ENCODE data around the gene VAV3.

DNA sequence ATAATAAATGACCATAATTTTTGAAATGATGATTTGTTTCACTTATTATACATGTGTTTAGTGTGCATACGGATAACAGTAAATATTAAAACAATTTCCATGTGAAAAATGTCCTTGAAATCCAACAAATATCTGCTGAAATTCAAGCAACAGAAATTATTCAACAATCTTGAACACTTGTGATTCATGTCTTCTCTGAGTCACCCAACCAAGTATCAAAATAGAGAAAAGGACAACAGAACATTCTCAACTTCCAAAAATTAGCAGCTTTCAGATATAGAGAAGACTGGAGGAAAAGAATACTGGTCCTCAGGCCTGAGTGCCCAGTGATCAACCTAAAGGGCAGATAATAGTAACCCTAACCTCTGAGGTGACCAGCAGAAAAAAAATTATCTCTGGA lies 90.8 kb downstream of the VAV3 start:
- TF ChIP-seq CTCF (IDR thresholded peaks at IDR 0.05) (no peak), POLR2A (IDR thresholded peaks at IDR 0.05) (no peak)

Measured in body of pancreas (tissue), 4 donors.